IMR-90 (cell line): ENCODE results near the gene TENT4B. TPM values are rescaled to one million over a fixed set of nuclear protein-coding genes. Genes with fewer than 3 reads are reported as not detected.

ENCODE experiments used
- ATAC-seq: fragments of 200-7000 bp; cut with Tn5 transposase; 2 replicates; pipeline ENCODE4 v1.9.1; 2020; ENCODE audit warnings: low read depth, mild to moderate bottlenecking, moderate library complexity
- BruUV-seq: library from RNA; stranded (reverse); fragments of 400-500 nt; replicated peaks from 2 replicates; lab custom pipeline; 2021; lab: Mats Ljungman, UMichigan
- CTCF ChIA-PET: fragments of 300-600 bp; formaldehyde crosslinking; extraction: SDS; loops from one replicate; lab custom pipeline; 2021; ENCODE audit warnings: antibody characterized with exemption; lab: Yijun Ruan, JAX
- POLR2A ChIA-PET: fragments of 300-600 bp; sonication (Branson Sonifier 250); formaldehyde crosslinking; loops from one replicate; lab custom pipeline; 2022; ENCODE audit warnings: antibody characterized with exemption; ENCODE audit not compliant: unreplicated experiment; lab: Charles Lee
- DNase-seq: peaks from one replicate; pipeline ENCODE4 v3.0.0; 2013
- H2AFZ ChIP-seq: replicated peaks from 2 replicates; pipeline ENCODE3; 2013; ENCODE audit warnings: low read length, mild to moderate bottlenecking; ENCODE audit not compliant: poor library complexity
- H2AK5ac ChIP-seq: 2 replicates; pipeline ENCODE4 v1.6.1; 2013; ENCODE audit warnings: low read depth, low read length, inconsistent platforms
- H2AK9ac ChIP-seq: replicated peaks from 2 replicates; pipeline ENCODE3; 2013; ENCODE audit warnings: mild to moderate bottlenecking, low read depth, low read length, moderate library complexity; ENCODE audit not compliant: poor library complexity
- H2BK120ac ChIP-seq: 2 replicates; pipeline ENCODE4 v1.6.1; 2013; ENCODE audit warnings: low read depth, low read length, inconsistent platforms
- H2BK15ac ChIP-seq: 3 replicates; pipeline ENCODE4 v1.6.1; 2013; ENCODE audit warnings: low read depth, low read length, inconsistent platforms
- H2BK20ac ChIP-seq: 2 replicates; pipeline ENCODE4 v1.6.1; 2013; ENCODE audit warnings: low read depth, mild to moderate bottlenecking, inconsistent platforms, low read length, moderate library complexity
- H2BK5ac ChIP-seq: 2 replicates; pipeline ENCODE4 v1.6.1; 2013; ENCODE audit warnings: mild to moderate bottlenecking, low read depth, low read length, inconsistent platforms; ENCODE audit not compliant: poor library complexity, severe bottlenecking
- H3K14ac ChIP-seq: replicated peaks from 2 replicates; pipeline ENCODE4 v1.6.1; 2013; ENCODE audit warnings: low read depth, low read length, inconsistent platforms
- H3K18ac ChIP-seq: 2 replicates; pipeline ENCODE4 v1.6.1; 2013; ENCODE audit warnings: low read depth, low read length, control low read depth
- H3K23ac ChIP-seq: 2 replicates; pipeline ENCODE4 v1.6.1; 2013; ENCODE audit warnings: low read depth, low read length, inconsistent platforms
- H3K27ac ChIP-seq: 2 replicates; pipeline ENCODE4 v1.5.1; 2013; ENCODE audit warnings: mild to moderate bottlenecking, control low read depth, low read length; ENCODE audit not compliant: insufficient read depth
- H3K27me3 ChIP-seq: 2 replicates; pipeline ENCODE4 v1.6.1; 2013; ENCODE audit warnings: low read length; ENCODE audit not compliant: control insufficient read depth, insufficient read depth
- H3K36me3 ChIP-seq: 2 replicates; pipeline ENCODE4 v1.6.1; 2013; ENCODE audit warnings: low read length, mixed read lengths; ENCODE audit not compliant: control insufficient read depth, insufficient read depth
- H3K4ac ChIP-seq: 2 replicates; pipeline ENCODE4 v1.6.1; 2013; ENCODE audit warnings: low read depth, low read length, inconsistent platforms
- H3K4me1 ChIP-seq: 2 replicates; pipeline ENCODE4 v1.6.1; 2013; ENCODE audit warnings: low read length, mixed read lengths; ENCODE audit not compliant: control insufficient read depth, insufficient read depth
- H3K4me2 ChIP-seq: 2 replicates; pipeline ENCODE4 v1.6.1; 2013; ENCODE audit warnings: low read depth, mild to moderate bottlenecking, control low read depth, low read length, moderate library complexity
- H3K4me3 ChIP-seq: 2 replicates; pipeline ENCODE4 v1.5.1; 2013; ENCODE audit warnings: low read depth, mild to moderate bottlenecking, control low read depth, low read length, moderate library complexity; ENCODE audit not compliant: insufficient read depth
- H3K56ac ChIP-seq: 2 replicates; pipeline ENCODE4 v1.6.1; 2013; ENCODE audit warnings: low read length, inconsistent platforms; ENCODE audit not compliant: insufficient read depth; ENCODE audit errors: extremely low read depth
- H3K79me1 ChIP-seq, 2 experiments: 2 replicates each; pipeline ENCODE4 v1.6.1; 2013; ENCODE audit warnings: low read length in 2 of 2, inconsistent platforms in 1 of 2, low read depth in 1 of 2
- H3K9ac ChIP-seq: 2 replicates; pipeline ENCODE4 v1.6.1; 2013; ENCODE audit warnings: low read depth, low read length, control low read depth
- H3K9me1 ChIP-seq: 2 replicates; pipeline ENCODE4 v1.6.1; 2013; ENCODE audit warnings: low read length, inconsistent platforms; ENCODE audit not compliant: insufficient read depth
- H3K9me3 ChIP-seq: 2 replicates; pipeline ENCODE4 v1.6.1; 2013; ENCODE audit warnings: low read length; ENCODE audit not compliant: control insufficient read depth, insufficient read depth
- H4K20me1 ChIP-seq: 2 replicates; pipeline ENCODE4 v1.6.1; 2013; ENCODE audit warnings: low read length, inconsistent platforms; ENCODE audit not compliant: insufficient read depth
- H4K5ac ChIP-seq: 2 replicates; pipeline ENCODE4 v1.6.1; 2013; ENCODE audit warnings: mild to moderate bottlenecking, low read depth, low read length, control low read depth
- H4K8ac ChIP-seq, 2 experiments: 2 replicates each; pipeline ENCODE4 v1.6.1; 2013; ENCODE audit warnings: low read depth in 2 of 2, low read length in 2 of 2, control low read depth in 1 of 2, inconsistent platforms in 1 of 2
- H4K91ac ChIP-seq: 2 replicates; pipeline ENCODE4 v1.6.1; 2013; ENCODE audit warnings: low read depth, low read length, inconsistent platforms; ENCODE audit not compliant: insufficient read depth
- CEBPB ChIP-seq: IDR thresholded peaks from 2 replicates; pipeline ENCODE4 v1.6.1; 2012; ENCODE audit warnings: low read depth, low read length, improper control_type of control experiment
- RAD21 ChIP-seq: IDR thresholded peaks from 2 replicates; pipeline ENCODE4 v1.6.1; 2012; ENCODE audit warnings: low read length, improper control_type of control experiment
- WGBS, 2 experiments: methylation state at CpG; one replicate each; pipeline versions ENCODE4 v1.1.5 to v1.1.7; 2013; ENCODE audit warnings: missing lambda C conversion rate in 2 of 2; ENCODE audit not compliant: insufficient read length in 1 of 2; ENCODE audit errors: extremely low coverage in 2 of 2; 5-methylcytosine and 5-hydroxymethylcytosine counted together
- dilution Hi-C: fragments of 300-500 bp; cut with HindIII; formaldehyde crosslinking; loops from one replicate; pipeline ENCODE4 v1.14.3; 2018; ENCODE audit warnings: low sequenced_read_pairs; ENCODE audit not compliant: unreplicated experiment
- in situ Hi-C: fragments of 300-500 bp; cut with MboI; formaldehyde crosslinking; loops from 3 replicates; pipeline ENCODE4 v1.14.3; 2019; ENCODE audit warnings: low sequenced_read_pairs, inconsistent platforms, mixed read lengths
- intact Hi-C: fragments of 100-400 bp; cut with micrococcal nuclease; formaldehyde crosslinking; loops from 2 replicates; pipeline ENCODE4 v1.10.0; 2022
- polyA plus RNA-seq, 3 experiments: library from polyadenylated mRNA; depleted of rRNA; stranded (reverse); fragments of >200 nt; gene quantifications; 2 replicates each; pipeline ENCODE4 v1.2.3, GENCODE V29; 2012; ENCODE audit warnings: low replicate concordance in 1 of 3
- total RNA-seq: library from RNA; depleted of rRNA; stranded (reverse); fragments of >200 nt; gene quantifications from 2 replicates; pipeline ENCODE4 v1.2.3, GENCODE V29; 2012

The TENT4B gene
- total and polyA plus RNA-seq, 2 of the 4 experiments (the other 2 are of a cell fraction) = 4.1 to 7.0 TPM

GRCh38 chr16:50183316-50183715 is 30.2 kb downstream of the TENT4B start:
- no peak overlapping the region for H3K9ac ChIP-seq
- in situ Hi-C loops = loop anchor here (10.0 kb wide), 1 partner anchor 59 kb away; no protein-coding TSS in a partner anchor
- H3K27ac ChIP-seq = no peak overlapping the region
- no peak overlapping the region for H2AFZ ChIP-seq
- H4K91ac ChIP-seq = no peak overlapping the region
- no peak overlapping the region for H2BK15ac ChIP-seq
- intact Hi-C loops = no loop called here
- no peak overlapping the region for H3K4ac ChIP-seq
- H2BK5ac ChIP-seq = peak overlapping the region; percentile 63
- H3K79me1 ChIP-seq = peaks cover 20 to 77% of the 10 kb centered on the region in 2 experiments
- DNase-seq (peak; percentile 78), ATAC-seq (peak; percentile 40; the same call in 1 of the 2 replicates)
- no peak overlapping the region for H2AK9ac ChIP-seq
- no peaks in the 10 kb centered on the region for H3K27me3 ChIP-seq
- 79% methylated on average over 2 of the region's 4 CpGs; no CpG with 5 or more reads in 1 of the 2 experiments for WGBS, 2 experiments
- H3K9me3 ChIP-seq = no peaks in the 10 kb centered on the region
- H2BK20ac ChIP-seq = no peak overlapping the region
- no peaks in the 10 kb centered on the region for H3K36me3 ChIP-seq
- H3K23ac ChIP-seq = no peak overlapping the region
- peak; percentile 53; the same call in 1 of the 2 replicates for TF ChIP-seq CEBPB
- TF ChIP-seq RAD21 = no peak
- no peak overlapping the region for H3K18ac ChIP-seq
- CTCF ChIA-PET = no interaction called here
- BruUV-seq = no TSS peak
- peaks cover 12% of the 10 kb centered on the region for H3K4me1 ChIP-seq
- POLR2A ChIA-PET = no interaction called here
- H4K20me1 ChIP-seq = peaks cover 16% of the 10 kb centered on the region
- no peak overlapping the region for H4K5ac ChIP-seq
- no peak overlapping the region; the same call in 1 of the 2 replicates for H3K4me2 ChIP-seq
- no peak overlapping the region for H2BK120ac ChIP-seq
- peaks cover 12% of the 10 kb centered on the region for H3K9me1 ChIP-seq
- H4K8ac ChIP-seq = no peak overlapping the region
- no peak overlapping the region for H3K14ac ChIP-seq
- no peak overlapping the region for H3K56ac ChIP-seq
- dilution Hi-C loops = no loop called here
- H3K4me3 ChIP-seq = no peak overlapping the region
- H2AK5ac ChIP-seq = no peak overlapping the region
